GM12878 (cell line): ENCODE results near the gene CLDN4. TPM values are rescaled to one million over a fixed set of nuclear protein-coding genes. Genes with fewer than 3 reads are reported as not detected.

Experiments
- ATAC-seq: fragments of 200-7000 bp; cut with Tn5 transposase; 3 replicates; pipeline ENCODE4 v1.9.1; 2020; ENCODE audit warnings: mild to moderate bottlenecking, moderate library complexity
- BruUV-seq: library from RNA; stranded (reverse); fragments of 400-500 nt; replicated peaks from 2 replicates; lab custom pipeline; 2021; lab: Mats Ljungman, UMichigan
- CTCF ChIA-PET: fragments of 300-600 bp; sonication (Branson Sonifier 250); formaldehyde crosslinking; extraction: SDS; loops from one replicate; lab custom pipeline; 2021; ENCODE audit warnings: inconsistent platforms; lab: Yijun Ruan, JAX
- POLR2A ChIA-PET: fragments of 350-600 bp; formaldehyde crosslinking; extraction: SDS; loops from one replicate; lab custom pipeline; 2021; ENCODE audit warnings: inconsistent platforms; lab: Charles Lee
- RAD21 ChIA-PET: fragments of 300-600 bp; sonication (Branson Sonifier 250); formaldehyde crosslinking; loops from one replicate; lab custom pipeline; 2023; ENCODE audit warnings: antibody characterized with exemption; ENCODE audit not compliant: unreplicated experiment; lab: Charles Lee
- SMC1A ChIA-PET: fragments of 300-600 bp; sonication (Branson Sonifier 250); formaldehyde crosslinking; loops from one replicate; lab custom pipeline; 2023; ENCODE audit not compliant: unreplicated experiment, uncharacterized antibody; lab: Charles Lee
- DNase-seq: peaks from one replicate; pipeline ENCODE4 v3.0.0-alpha.2; 2011; ENCODE audit warnings: low read depth, low spot score
- FAIRE-seq: peaks from 3 replicates; lab custom pipeline; 2011; peaks lifted over from hg19 to GRCh38; lab: Jason Lieb, UNC
- H2AFZ ChIP-seq: 2 replicates; pipeline ENCODE4 v1.6.0; 2011; ENCODE audit warnings: low read depth, low read length, control low read depth; ENCODE audit not compliant: control insufficient read depth
- H3K27ac ChIP-seq: 2 replicates; pipeline ENCODE4 v1.5.1; 2011; ENCODE audit warnings: control low read depth; ENCODE audit not compliant: control insufficient read depth, insufficient read depth
- H3K27me3 ChIP-seq, 2 experiments: replicated peaks in 1 of 2; 2 replicates each; pipeline versions ENCODE4 v1.6.0 to v1.6.1; 2011; ENCODE audit warnings: low read length in 1 of 2; ENCODE audit not compliant: control insufficient read depth in 2 of 2, insufficient read depth in 2 of 2
- H3K36me3 ChIP-seq, 2 experiments: 2 replicates each; pipeline ENCODE4 v1.5.1; 2011; ENCODE audit warnings: low read length in 1 of 2; ENCODE audit not compliant: control insufficient read depth in 2 of 2, insufficient read depth in 2 of 2
- H3K4me1 ChIP-seq: 2 replicates; pipeline ENCODE4 v1.6.1; 2011; ENCODE audit warnings: mild to moderate bottlenecking, low read length, moderate library complexity, mixed read lengths; ENCODE audit not compliant: control insufficient read depth, insufficient read depth
- H3K4me2 ChIP-seq: 2 replicates; pipeline ENCODE4 v1.6.0; 2011; ENCODE audit warnings: control low read depth; ENCODE audit not compliant: control insufficient read depth, insufficient read depth
- H3K4me3 ChIP-seq: fragments of 200-600 bp; sonication (generic); 2 replicates; pipeline ENCODE4 v1.5.1; 2016
- H3K79me2 ChIP-seq: 2 replicates; pipeline ENCODE4 v1.6.0; 2011; ENCODE audit warnings: low read length; ENCODE audit not compliant: control insufficient read depth, insufficient read depth
- H3K9ac ChIP-seq: 2 replicates; pipeline ENCODE4 v1.8.0; 2011; ENCODE audit warnings: low read length, control low read depth, mixed read lengths; ENCODE audit not compliant: control insufficient read depth, insufficient read depth
- H3K9me3 ChIP-seq: replicated peaks from 3 replicates; pipeline ENCODE4 v1.5.1; 2011; ENCODE audit warnings: mild to moderate bottlenecking, low read length; ENCODE audit not compliant: control insufficient read depth, insufficient read depth
- H4K20me1 ChIP-seq: 2 replicates; pipeline ENCODE4 v1.6.0; 2011; ENCODE audit not compliant: control insufficient read depth, insufficient read depth
- BCL11A ChIP-seq: IDR thresholded peaks from 2 replicates; pipeline ENCODE4 v1.6.1; 2011; ENCODE audit warnings: low read depth, low read length
- CBFB ChIP-seq: IDR thresholded peaks from 2 replicates; pipeline ENCODE4 v1.6.1; 2016; ENCODE audit warnings: antibody characterized with exemption, low read depth
- CEBPZ ChIP-seq: fragments of 150-350 bp; IDR thresholded peaks from 2 replicates; pipeline ENCODE4 v1.6.1; 2016; ENCODE audit warnings: low read depth, low read length
- E2F4 ChIP-seq: IDR thresholded peaks from 2 replicates; pipeline ENCODE4 v1.6.1; 2012; ENCODE audit warnings: low read depth, low read length, improper control_type of control experiment
- EED ChIP-seq: sonication (generic); IDR thresholded peaks from 2 replicates; pipeline ENCODE4 v1.6.1; 2016; ENCODE audit warnings: antibody characterized with exemption, low read depth
- ETV6 ChIP-seq, 2 experiments: fragments of 450-650 bp in 1 of 2; IDR thresholded peaks in 1 of 2; conservative IDR thresholded peaks in 1 of 2; 2 replicates each; pipeline ENCODE4 v1.6.1; 2014; ENCODE audit warnings: antibody characterized with exemption in 1 of 2, borderline replicate concordance in 1 of 2, low read depth in 1 of 2, mild to moderate bottlenecking in 1 of 2, moderate library complexity in 1 of 2
- HCFC1 ChIP-seq: fragments of 150-350 bp; IDR thresholded peaks from 2 replicates; pipeline ENCODE4 v1.6.1; 2014; ENCODE audit warnings: low read length
- JUNB ChIP-seq: IDR thresholded peaks from 2 replicates; pipeline ENCODE4 v1.6.1; 2016; ENCODE audit warnings: antibody characterized with exemption, mild to moderate bottlenecking
- MAX ChIP-seq: IDR thresholded peaks from 2 replicates; pipeline ENCODE4 v1.6.1; 2012; ENCODE audit warnings: low read depth, low read length, improper control_type of control experiment
- POU2F2 ChIP-seq: IDR thresholded peaks from 3 replicates; pipeline ENCODE4 v1.6.1; 2011; ENCODE audit warnings: low read depth, mild to moderate bottlenecking, low read length, borderline replicate concordance
- RFX5 ChIP-seq: IDR thresholded peaks from 2 replicates; pipeline ENCODE4 v1.6.1; 2011; ENCODE audit warnings: low read depth, low read length, improper control_type of control experiment
- SMAD1 ChIP-seq: fragments of 450-650 bp; IDR thresholded peaks from 2 replicates; pipeline ENCODE4 v1.6.1; 2018; ENCODE audit warnings: mild to moderate bottlenecking, low read depth; ENCODE audit not compliant: partially characterized antibody
- SMARCA5 ChIP-seq: fragments of 450-650 bp; IDR thresholded peaks from 2 replicates; pipeline ENCODE4 v1.6.1; 2017; ENCODE audit warnings: mild to moderate bottlenecking
- TAF1 ChIP-seq: IDR thresholded peaks from 2 replicates; pipeline ENCODE4 v1.6.1; 2011; ENCODE audit warnings: mild to moderate bottlenecking, low read depth, low read length, borderline replicate concordance
- TCF12 ChIP-seq: IDR thresholded peaks from 2 replicates; pipeline ENCODE4 v1.6.1; 2011; ENCODE audit warnings: low read depth, mild to moderate bottlenecking, low read length
- ZNF622 ChIP-seq: fragments of 450-650 bp; IDR thresholded peaks from 2 replicates; pipeline ENCODE4 v1.6.1; 2017; ENCODE audit warnings: mild to moderate bottlenecking, inconsistent platforms
- WGBS: methylation state at CpG from one replicate; pipeline ENCODE4 v1.1.6; 2016; ENCODE audit warnings: low lambda C conversion rate; ENCODE audit not compliant: insufficient replicate concordance, insufficient coverage; ENCODE audit errors: missing lambda C conversion rate; 5-methylcytosine and 5-hydroxymethylcytosine counted together
- in situ Hi-C: fragments of 300-500 bp; cut with MboI; formaldehyde crosslinking; loops from 9 replicates; pipeline ENCODE4 v1.14.3; 2018; ENCODE audit warnings: mixed read lengths
- intact Hi-C: fragments of 100-400 bp; cut with micrococcal nuclease; formaldehyde crosslinking; loops from one replicate; pipeline ENCODE4 v1.14.2; 2022; ENCODE audit not compliant: unreplicated experiment
- polyA plus RNA-seq, 11 experiments: library from polyadenylated mRNA; depleted of rRNA in 4 of 11; unstranded in 6 of 11; stranded (reverse) in 5 of 11; fragments of >200 nt; fragmentation: Nextera tagmentation in 4 of 11; fragmentation: Illumina TruSeq in 1 of 11; extraction: Ambion mirVana in 4 of 11; extraction: Trizol in 1 of 11; gene quantifications; 1 replicate in 1 of 11; 2 replicates in 10 of 11; pipeline versions ENCODE4 v1.2.1 to v1.2.3, GENCODE V29; 2011 to 2016; ENCODE audit warnings: inconsistent platforms in 2 of 11, missing spikeins in 2 of 11, low read depth in 1 of 11
- total RNA-seq, 4 experiments: library from RNA; depleted of rRNA in 3 of 4; stranded (reverse); fragments of >200 nt in 3 of 4; fragmentation: Illumina TruSeq in 1 of 4; extraction: Trizol in 1 of 4; gene quantifications; 2 replicates each; pipeline versions ENCODE4 v1.2.1 to v1.2.3, GENCODE V29; 2013 to 2021

The CLDN4 gene
- total and polyA plus RNA-seq, 10 of the 15 experiments (the other 5 are each of a cell fraction or from before 2014, with no cell fraction given), result 0.04 to 0.38 (median 0.06) TPM; not detected in 6

- no peak overlapping the region for H3K4me2 ChIP-seq
- no peaks in the 10 kb centered on the region for H3K9me3 ChIP-seq
- no peak overlapping the region for H3K4me3 ChIP-seq
- intact Hi-C loops (no loop called here), in situ Hi-C loops (no loop called here)
- SMC1A ChIA-PET, result no interaction called here
- H3K36me3 ChIP-seq, result no peaks in the 10 kb centered on the region
- POLR2A ChIA-PET, result no interaction called here
- FAIRE-seq (no peak), ATAC-seq (no peak), DNase-seq (no peak)
- no peaks in the 10 kb centered on the region for H3K79me2 ChIP-seq
- 22% methylated on average over 6 of the region's 6 CpGs for WGBS
- TF ChIP-seq HCFC1 (no peak), SMARCA5 (no peak), RFX5 (no peak), BCL11A (no peak), MAX (no peak), TAF1 (no peak), POU2F2 (no peak)
- no TSS peak for BruUV-seq
- no peak overlapping the region for H3K27ac ChIP-seq
- H2AFZ ChIP-seq, result no peak overlapping the region
- CTCF ChIA-PET, result no interaction called here
- H3K9ac ChIP-seq, result no peak overlapping the region
- H3K4me1 ChIP-seq, result peaks cover 4% of the 10 kb centered on the region
- RAD21 ChIA-PET, result no interaction called here
- no peaks in the 10 kb centered on the region for H4K20me1 ChIP-seq
- H3K27me3 ChIP-seq, result no peaks in the 10 kb centered on the region
These were observed 7.8 kb downstream of the CLDN4 start for GRCh38 chr7:73838642-73839041.

GRCh38 chr7:73839290-73839689 lies 8.5 kb downstream of the CLDN4 start:
- Histone ChIP-seq H3K36me3 (no peaks in the 10 kb centered on the region), H4K20me1 (no peaks in the 10 kb centered on the region), H3K4me2 (no peak overlapping the region), H3K27ac (no peak overlapping the region), H3K27me3 (no peaks in the 10 kb centered on the region), H3K9ac (no peak overlapping the region), H3K4me3 (no peak overlapping the region), H2AFZ (no peak overlapping the region), H3K4me1 (peaks cover 11% of the 10 kb centered on the region), H3K79me2 (no peaks in the 10 kb centered on the region), H3K9me3 (no peaks in the 10 kb centered on the region)
- ATAC-seq (no peak), FAIRE-seq (no peak), DNase-seq (no peak)
- intact Hi-C loops (no loop called here), in situ Hi-C loops (no loop called here)
- BruUV-seq, result no TSS peak
- SMC1A ChIA-PET, result no interaction called here
- RAD21 ChIA-PET, result no interaction called here
- 65% methylated on average over 7 of the region's 7 CpGs for WGBS
- POLR2A ChIA-PET, result no interaction called here
- CTCF ChIA-PET, result no interaction called here
- no peak for TF ChIP-seq EED
- TF ChIP-seq CBFB, result no peak
- no peak for TF ChIP-seq JUNB
- no peak for TF ChIP-seq MAX
- TF ChIP-seq E2F4, result no peak
- no peak for TF ChIP-seq CEBPZ
- no peak for TF ChIP-seq SMAD1
- no peak for TF ChIP-seq ZNF622
- TF ChIP-seq ETV6 (conservative IDR thresholded peaks at IDR 0.05 in 1 of 2, IDR thresholded peaks at IDR 0.05 in 1 of 2; ENCODE audit: borderline replicate concordance in 1 of 2, low read depth in 1 of 2), result no peak
- TF ChIP-seq TCF12, result no peak
